Ishikawa (cell line): Measurements from ENCODE around the gene RAD9B.

Experiments
- CEBPB ChIP-seq: IDR thresholded peaks from 2 replicates; pipeline ENCODE4 v1.6.1; 2012
- CREB1 ChIP-seq: IDR thresholded peaks from 2 replicates; pipeline ENCODE4 v1.6.1; 2012; ENCODE audit warnings: low read depth
- EGR1 ChIP-seq: IDR thresholded peaks from 2 replicates; pipeline ENCODE4 v1.6.1; 2012
- EP300 ChIP-seq: IDR thresholded peaks from 2 replicates; pipeline ENCODE4 v1.6.1; 2012; ENCODE audit warnings: borderline replicate concordance
- FOXM1 ChIP-seq: IDR thresholded peaks from 2 replicates; pipeline ENCODE4 v1.6.1; 2012; ENCODE audit warnings: low read depth, borderline replicate concordance
- NFIC ChIP-seq: IDR thresholded peaks from 2 replicates; pipeline ENCODE4 v1.6.1; 2012
- RAD21 ChIP-seq: IDR thresholded peaks from 2 replicates; pipeline ENCODE4 v1.6.1; 2012; ENCODE audit warnings: low read depth
- TAF1 ChIP-seq: IDR thresholded peaks from 2 replicates; pipeline ENCODE4 v1.6.1; 2012; ENCODE audit warnings: low read depth, mild to moderate bottlenecking
- TCF12 ChIP-seq: IDR thresholded peaks from 2 replicates; pipeline ENCODE4 v1.6.1; 2012; ENCODE audit warnings: low read depth
- TEAD4 ChIP-seq: IDR thresholded peaks from 2 replicates; pipeline ENCODE4 v1.6.1; 2012
- YY1 ChIP-seq: IDR thresholded peaks from 2 replicates; pipeline ENCODE4 v1.6.1; 2012; ENCODE audit warnings: low read depth
- ZBTB7A ChIP-seq: IDR thresholded peaks from 2 replicates; pipeline ENCODE4 v1.6.1; 2012; ENCODE audit warnings: low read depth
- TF ChIP-seq, protein P1 (sequence below): IDR thresholded peaks from 2 replicates; pipeline ENCODE4 v1.6.1; 2012
- TF ChIP-seq, protein P2 (sequence below): IDR thresholded peaks from 2 replicates; pipeline ENCODE4 v1.6.1; 2012
- TF ChIP-seq, protein P3 (sequence below): IDR thresholded peaks from 2 replicates; pipeline ENCODE4 v1.6.1; 2012; ENCODE audit warnings: low read depth, mild to moderate bottlenecking

RAD9B gene

DNA sequence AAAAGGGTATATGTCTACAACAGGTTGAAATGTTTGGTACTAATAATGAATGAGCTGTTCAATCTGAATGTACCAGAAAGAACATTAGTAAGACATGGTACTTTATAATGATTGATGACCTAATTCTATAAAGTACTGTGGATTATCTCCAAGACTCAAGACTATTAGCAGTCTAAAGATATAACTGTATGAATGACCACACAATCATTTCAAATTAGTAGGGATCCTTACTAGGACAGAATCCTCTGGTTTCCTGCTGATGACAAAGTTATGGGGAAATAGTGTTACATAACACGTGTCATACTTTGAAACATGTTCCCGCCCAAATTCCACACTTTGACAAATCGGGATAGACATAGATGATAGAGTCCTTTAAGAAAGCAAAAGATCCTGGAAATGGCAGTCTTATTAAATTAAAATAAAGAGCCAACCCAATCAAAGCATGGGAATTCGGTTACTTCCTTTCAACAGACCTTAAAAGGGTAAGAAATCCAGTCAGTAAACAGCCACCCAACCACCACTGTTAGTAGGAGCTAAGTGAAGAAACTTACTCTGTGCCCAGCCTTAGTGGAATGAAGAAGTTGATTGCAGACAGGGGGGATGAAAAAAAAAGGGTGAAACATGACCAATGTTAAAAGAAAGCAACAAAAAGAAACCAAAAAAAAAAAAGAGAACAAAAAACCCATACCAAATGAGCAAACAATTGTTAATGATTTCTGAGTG is 3.0 kb upstream of the RAD9B start:
- TF ChIP-seq ZBTB7A = no peak
- TF ChIP-seq TAF1 = no peak
- TF ChIP-seq EGR1 = no peak
- no peak for TF ChIP-seq RAD21
- no peak for TF ChIP-seq EP300
- TF ChIP-seq, protein P1, sequence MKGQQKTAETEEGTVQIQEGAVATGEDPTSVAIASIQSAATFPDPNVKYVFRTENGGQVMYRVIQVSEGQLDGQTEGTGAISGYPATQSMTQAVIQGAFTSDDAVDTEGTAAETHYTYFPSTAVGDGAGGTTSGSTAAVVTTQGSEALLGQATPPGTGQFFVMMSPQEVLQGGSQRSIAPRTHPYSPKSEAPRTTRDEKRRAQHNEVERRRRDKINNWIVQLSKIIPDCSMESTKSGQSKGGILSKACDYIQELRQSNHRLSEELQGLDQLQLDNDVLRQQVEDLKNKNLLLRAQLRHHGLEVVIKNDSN = no peak
- TF ChIP-seq TEAD4 = no peak
- TF ChIP-seq NFIC = no peak
- TF ChIP-seq YY1 = no peak
- no peak for TF ChIP-seq TCF12

DNA sequence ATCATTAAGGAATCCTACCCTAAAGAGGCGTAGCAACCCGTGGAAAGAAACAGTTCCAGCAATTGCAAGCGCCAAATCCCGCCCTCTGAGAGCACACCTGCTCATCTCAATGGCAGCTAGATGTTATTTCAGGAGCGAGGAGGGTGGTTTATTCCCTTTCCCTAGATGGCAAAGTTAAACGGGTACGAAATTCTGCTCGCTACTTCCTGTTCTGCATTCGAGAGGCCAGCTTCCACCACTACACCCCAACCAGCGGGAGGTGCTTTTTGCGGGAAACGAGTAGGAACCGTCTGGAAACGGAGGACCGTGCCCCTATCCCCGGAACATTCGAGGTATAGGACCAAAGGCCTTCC is 756 bp upstream of the RAD9B start:
- TF ChIP-seq RAD21 (no peak), EGR1 (no peak)
- TF ChIP-seq, protein P2, sequence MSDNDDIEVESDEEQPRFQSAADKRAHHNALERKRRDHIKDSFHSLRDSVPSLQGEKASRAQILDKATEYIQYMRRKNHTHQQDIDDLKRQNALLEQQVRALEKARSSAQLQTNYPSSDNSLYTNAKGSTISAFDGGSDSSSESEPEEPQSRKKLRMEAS = peak; percentile 38; the same call in 1 of the 2 replicates

DNA sequence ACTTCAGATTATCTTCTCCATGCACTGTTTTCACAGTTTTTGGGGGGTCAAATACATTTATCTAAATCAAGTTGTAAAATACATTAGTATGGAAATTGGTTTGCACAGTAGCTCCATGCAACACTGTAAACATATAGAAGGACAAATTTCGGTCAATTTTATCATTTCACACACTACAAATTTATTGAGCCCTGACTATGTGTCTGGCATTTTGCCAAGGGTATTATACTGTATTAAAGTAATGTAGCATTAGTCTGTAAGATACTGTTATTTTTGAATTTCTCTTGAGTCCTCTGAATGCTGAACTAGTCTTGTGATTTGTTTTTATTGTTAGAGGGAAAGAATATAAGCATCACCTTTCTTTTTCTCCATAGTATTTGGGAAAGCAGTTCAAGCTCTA is 1.3 kb downstream of the RAD9B start:
- TF ChIP-seq NFIC (no peak), TCF12 (no peak), TAF1 (no peak)
- TF ChIP-seq, protein P2 = no peak
- TF ChIP-seq, protein P1 = no peak

DNA sequence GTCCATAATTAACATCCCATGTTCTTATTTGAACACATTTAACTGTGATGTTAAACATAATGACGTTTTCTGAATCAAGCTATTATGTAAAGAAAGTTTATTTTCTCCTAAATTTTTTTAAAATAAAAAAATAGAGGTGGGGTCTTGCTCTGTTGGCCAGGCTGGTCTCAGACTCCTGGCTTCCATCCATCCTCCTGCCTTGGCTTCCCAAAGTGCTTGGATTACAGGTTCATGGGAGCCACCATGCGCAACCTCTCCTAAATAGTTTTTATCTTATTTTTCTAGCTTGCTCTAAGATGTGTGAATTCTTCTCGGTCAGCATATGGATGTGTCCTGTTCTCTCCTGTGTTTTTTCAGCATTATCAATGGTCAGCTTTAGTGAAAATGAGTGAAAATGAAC is 3.2 kb downstream of the RAD9B start:
- TF ChIP-seq NFIC (no peak), YY1 (no peak), EP300 (no peak), TCF12 (no peak), CREB1 (no peak), TAF1 (no peak)
- TF ChIP-seq, protein P3, sequence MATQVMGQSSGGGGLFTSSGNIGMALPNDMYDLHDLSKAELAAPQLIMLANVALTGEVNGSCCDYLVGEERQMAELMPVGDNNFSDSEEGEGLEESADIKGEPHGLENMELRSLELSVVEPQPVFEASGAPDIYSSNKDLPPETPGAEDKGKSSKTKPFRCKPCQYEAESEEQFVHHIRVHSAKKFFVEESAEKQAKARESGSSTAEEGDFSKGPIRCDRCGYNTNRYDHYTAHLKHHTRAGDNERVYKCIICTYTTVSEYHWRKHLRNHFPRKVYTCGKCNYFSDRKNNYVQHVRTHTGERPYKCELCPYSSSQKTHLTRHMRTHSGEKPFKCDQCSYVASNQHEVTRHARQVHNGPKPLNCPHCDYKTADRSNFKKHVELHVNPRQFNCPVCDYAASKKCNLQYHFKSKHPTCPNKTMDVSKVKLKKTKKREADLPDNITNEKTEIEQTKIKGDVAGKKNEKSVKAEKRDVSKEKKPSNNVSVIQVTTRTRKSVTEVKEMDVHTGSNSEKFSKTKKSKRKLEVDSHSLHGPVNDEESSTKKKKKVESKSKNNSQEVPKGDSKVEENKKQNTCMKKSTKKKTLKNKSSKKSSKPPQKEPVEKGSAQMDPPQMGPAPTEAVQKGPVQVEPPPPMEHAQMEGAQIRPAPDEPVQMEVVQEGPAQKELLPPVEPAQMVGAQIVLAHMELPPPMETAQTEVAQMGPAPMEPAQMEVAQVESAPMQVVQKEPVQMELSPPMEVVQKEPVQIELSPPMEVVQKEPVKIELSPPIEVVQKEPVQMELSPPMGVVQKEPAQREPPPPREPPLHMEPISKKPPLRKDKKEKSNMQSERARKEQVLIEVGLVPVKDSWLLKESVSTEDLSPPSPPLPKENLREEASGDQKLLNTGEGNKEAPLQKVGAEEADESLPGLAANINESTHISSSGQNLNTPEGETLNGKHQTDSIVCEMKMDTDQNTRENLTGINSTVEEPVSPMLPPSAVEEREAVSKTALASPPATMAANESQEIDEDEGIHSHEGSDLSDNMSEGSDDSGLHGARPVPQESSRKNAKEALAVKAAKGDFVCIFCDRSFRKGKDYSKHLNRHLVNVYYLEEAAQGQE = no peak
- TF ChIP-seq, protein P1 = no peak

DNA sequence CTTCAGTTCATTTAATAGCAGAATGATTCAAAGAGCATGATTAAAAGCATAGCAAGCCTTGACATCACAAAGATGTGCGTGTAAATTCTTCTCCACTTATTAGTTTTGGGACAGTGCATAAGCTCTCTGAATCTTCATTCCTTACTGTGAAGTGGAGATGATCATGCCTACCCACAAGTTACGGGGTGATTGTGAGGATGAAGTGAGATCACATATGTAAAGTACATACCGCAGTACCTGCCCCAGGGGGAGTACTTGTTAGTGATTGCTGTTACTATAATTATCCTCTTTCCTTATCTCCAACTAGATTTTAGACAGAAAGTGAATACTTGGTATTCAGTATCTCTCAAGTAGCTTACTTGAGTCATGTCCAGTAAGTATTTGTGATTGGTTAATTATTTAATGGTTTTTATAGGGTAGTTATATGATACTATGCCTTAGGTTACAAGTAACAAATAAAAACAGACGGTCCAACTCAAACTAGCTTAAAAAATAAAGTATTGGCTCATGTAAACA is 6.0 kb downstream of the RAD9B start:
- TF ChIP-seq FOXM1 = no peak
- TF ChIP-seq ZBTB7A = no peak
- TF ChIP-seq RAD21 = no peak
- TF ChIP-seq YY1 = no peak

DNA sequence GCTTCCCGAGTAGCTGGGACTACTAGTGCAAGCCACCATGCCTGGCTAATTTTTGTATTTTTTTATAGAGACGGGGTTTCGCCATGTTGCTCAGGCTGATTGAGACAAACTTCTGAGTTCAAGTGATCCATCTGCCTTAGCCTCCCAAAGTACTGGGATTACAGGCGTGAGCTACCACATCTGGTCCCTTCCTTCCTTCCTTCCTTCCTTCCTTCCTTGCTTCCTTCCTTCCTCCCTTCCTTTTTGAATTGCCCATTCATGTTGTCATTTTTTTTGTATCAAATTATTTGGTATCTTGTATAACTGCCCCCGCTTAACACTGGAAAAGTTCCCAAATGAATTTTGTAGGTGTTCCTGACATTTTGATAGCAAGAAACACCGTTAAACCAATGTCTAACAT is 11.7 kb downstream of the RAD9B start:
- TF ChIP-seq, protein P2 = no peak
- TF ChIP-seq EGR1 = no peak
- TF ChIP-seq NFIC = no peak
- TF ChIP-seq YY1 = no peak
- TF ChIP-seq EP300 = no peak
- TF ChIP-seq CEBPB = no peak
- TF ChIP-seq ZBTB7A = no peak
- TF ChIP-seq, protein P1 = no peak
- no peak for TF ChIP-seq TAF1
- no peak for TF ChIP-seq FOXM1
- no peak for TF ChIP-seq RAD21
- TF ChIP-seq CREB1 = no peak
- TF ChIP-seq TEAD4 = no peak
- no peak for TF ChIP-seq TCF12
- TF ChIP-seq, protein P3 = no peak
